T-helper 1 cell treated with Interleukin-12 subunit alpha and Interleukin-12 subunit beta and Interleukin-4 antibody, amounts not matched to agents 30 ng/mL and 1 ng/mL, for 36 hours (primary cell): ENCODE data around the gene CHD2. TPM values are rescaled to one million over a fixed set of nuclear protein-coding genes. Genes with fewer than 3 reads are reported as not detected.

Experiments used
- intact Hi-C: fragments of 100-400 bp; cut with micrococcal nuclease; formaldehyde crosslinking; loops from one replicate; pipeline ENCODE4 v1.15.1; 2024
- total RNA-seq: library from RNA; stranded (reverse); gene quantifications from 2 replicates; pipeline ENCODE4 v1.2.3, GENCODE V29; 2022

CHD2 gene
- total RNA-seq, 1 donor from 2014 or later = 146 TPM

GRCh38 chr15:92922418-92923002, 22.4 kb downstream of the CHD2 start:
- intact Hi-C loops = no loop called here

- intact Hi-C loops = no loop called here
These were observed 24.1 kb downstream of the CHD2 start for GRCh38 chr15:92924216-92924615.

- intact Hi-C loops = no loop called here
These were observed 25.3 kb downstream of the CHD2 start for GRCh38 chr15:92925454-92925853.

- intact Hi-C loops = loop anchor here (1.0 kb wide), 1 partner anchor 8 kb away; no protein-coding TSS in a partner anchor
These were observed 28.2 kb downstream of the CHD2 start for GRCh38 chr15:92928225-92928750.

GRCh38 chr15:92929002-92929401, 28.9 kb downstream of the CHD2 start:
- intact Hi-C loops = no loop called here

- intact Hi-C loops = no loop called here
These were observed 30.0 kb downstream of the CHD2 start for GRCh38 chr15:92930054-92930621.

GRCh38 chr15:92930776-92931175, 30.7 kb downstream of the CHD2 start:
- intact Hi-C loops = no loop called here

GRCh38 chr15:92932946-92933649, 33.0 kb downstream of the CHD2 start:
- intact Hi-C loops = no loop called here

- intact Hi-C loops = no loop called here
These were observed 33.7 kb downstream of the CHD2 start for GRCh38 chr15:92933831-92934230.

GRCh38 chr15:92934716-92935115, 34.6 kb downstream of the CHD2 start:
- intact Hi-C loops = loop anchor here (5.0 kb wide), 1 partner anchor 83 kb away; no protein-coding TSS in a partner anchor

GRCh38 chr15:92936138-92936537, 36.0 kb downstream of the CHD2 start:
- intact Hi-C loops = loop anchor here (1.0 to 5.0 kb wide), 3 partner anchors 8 to 81 kb away; no protein-coding TSS in a partner anchor

GRCh38 chr15:92936693-92937092, 36.6 kb downstream of the CHD2 start:
- intact Hi-C loops = loop anchor here (1.0 to 5.0 kb wide), 3 partner anchors 8 to 81 kb away; no protein-coding TSS in a partner anchor

GRCh38 chr15:92937901-92938300, 37.8 kb downstream of the CHD2 start:
- intact Hi-C loops = loop anchor here (2.0 to 5.0 kb wide), 2 partner anchors 17 to 79 kb away; no protein-coding TSS in a partner anchor

- intact Hi-C loops = loop anchor here (5.0 kb wide), 1 partner anchor 79 kb away; no protein-coding TSS in a partner anchor
These were observed 38.3 kb downstream of the CHD2 start for GRCh38 chr15:92938387-92938786.

- intact Hi-C loops = loop anchor here (2.0 to 5.0 kb wide), 2 partner anchors 15 to 41 kb away; no protein-coding TSS in a partner anchor
These were observed 41.5 kb downstream of the CHD2 start for GRCh38 chr15:92941668-92942067.

GRCh38 chr15:92942706-92943105, 42.6 kb downstream of the CHD2 start:
- intact Hi-C loops = loop anchor here (2.0 to 5.0 kb wide), 2 partner anchors 14 to 40 kb away; no protein-coding TSS in a partner anchor

GRCh38 chr15:92943581-92943980, 43.5 kb downstream of the CHD2 start:
- intact Hi-C loops = loop anchor here (2.0 to 5.0 kb wide), 2 partner anchors 13 to 39 kb away; no protein-coding TSS in a partner anchor

- intact Hi-C loops = loop anchor here (5.0 kb wide), 1 partner anchor 37 kb away; no protein-coding TSS in a partner anchor
These were observed 44.9 kb downstream of the CHD2 start for GRCh38 chr15:92944946-92945521.

GRCh38 chr15:92947071-92947730, 47.1 kb downstream of the CHD2 start:
- intact Hi-C loops = no loop called here

GRCh38 chr15:92949604-92950249, 49.6 kb downstream of the CHD2 start:
- intact Hi-C loops = loop anchor here (10.0 kb wide), 1 partner anchor 55 kb away; no protein-coding TSS in a partner anchor
